HPDE6-E6E7 (cell line): ENCODE data around the gene GARS1.
"Not testable (repeated sequence)": the region's sequence is repeated elsewhere in the genome, so short reads cannot be mapped to it uniquely, and the experiment has no call there.

ENCODE experiments used
- DNase-seq: peaks from one replicate; pipeline ENCODE4 v3.0.0; 2011; ENCODE audit warnings: missing footprints; ENCODE audit errors: extremely low spot score

The GARS1 gene

GRCh38 chr7:30625283-30625682 lies 30.6 kb downstream of the GARS1 start:
- DNase-seq = no peak

- no peak for DNase-seq
These were observed 32.3 kb downstream of the GARS1 start for GRCh38 chr7:30627026-30627425.

- no peak for DNase-seq
These were observed 36.3 kb downstream of the GARS1 start for GRCh38 chr7:30630986-30631385.

GRCh38 chr7:30633223-30633622 lies 38.5 kb downstream of the GARS1 start:
- DNase-seq = no peak

- no peak for DNase-seq
These were observed 39.5 kb downstream of the GARS1 start for GRCh38 chr7:30634193-30634626.

- DNase-seq = no peak
These were observed 40.0 kb downstream of the GARS1 start for GRCh38 chr7:30634634-30635201.

GRCh38 chr7:30635798-30636197 lies 41.1 kb downstream of the GARS1 start:
- DNase-seq = no peak

GRCh38 chr7:30642322-30642721 lies 47.6 kb downstream of the GARS1 start:
- not testable (repeated sequence) for DNase-seq

GRCh38 chr7:30642789-30643188 lies 48.1 kb downstream of the GARS1 start:
- no peak for DNase-seq

GRCh38 chr7:30644286-30644955 lies 49.7 kb downstream of the GARS1 start:
- no peak for DNase-seq

GRCh38 chr7:30645661-30646060 lies 51.0 kb downstream of the GARS1 start:
- DNase-seq = no peak

- DNase-seq = no peak
These were observed 51.5 kb downstream of the GARS1 start for GRCh38 chr7:30646154-30646553.

GRCh38 chr7:30647589-30648364 lies 53.1 kb downstream of the GARS1 start:
- DNase-seq = no peak

GRCh38 chr7:30648744-30649540 lies 54.3 kb downstream of the GARS1 start:
- DNase-seq = no peak

- DNase-seq = no peak
These were observed 55.2 kb downstream of the GARS1 start for GRCh38 chr7:30649717-30650420.

GRCh38 chr7:30650421-30650808 lies 55.7 kb downstream of the GARS1 start:
- DNase-seq = no peak

GRCh38 chr7:30652132-30652531 lies 57.5 kb downstream of the GARS1 start:
- DNase-seq = no peak

- DNase-seq = no peak
These were observed 58.3 kb downstream of the GARS1 start for GRCh38 chr7:30652698-30653641.

- no peak for DNase-seq
These were observed 59.8 kb downstream of the GARS1 start for GRCh38 chr7:30654296-30655090.
